HEK293 (cell line): ENCODE data around the gene ZNF506.

Experiments used
- BCL11B ChIP-seq: fragments of 450-650 bp; formaldehyde crosslinking; IDR thresholded peaks from 2 replicates; pipeline ENCODE4 v1.5.1; 2016; ENCODE audit warnings: low read depth, missing biosample characterization, missing genetic modification characterization
- KLF10 ChIP-seq: fragments of 450-650 bp; IDR thresholded peaks from 2 replicates; pipeline ENCODE4 v1.5.1; 2018; ENCODE audit warnings: missing biosample characterization, mild to moderate bottlenecking, missing genetic modification characterization
- REST ChIP-seq: fragments of 450-650 bp; formaldehyde crosslinking; IDR thresholded peaks from 2 replicates; pipeline ENCODE4 v1.5.1; 2016; ENCODE audit warnings: missing biosample characterization, missing genetic modification characterization
- YY1 ChIP-seq: fragments of 450-650 bp; formaldehyde crosslinking; IDR thresholded peaks from 2 replicates; pipeline ENCODE4 v1.5.1; 2018; ENCODE audit warnings: missing biosample characterization, missing genetic modification characterization
- ZBTB8A ChIP-seq: fragments of 450-650 bp; formaldehyde crosslinking; IDR thresholded peaks from 2 replicates; pipeline ENCODE4 v1.5.1; 2016; ENCODE audit warnings: missing biosample characterization, missing genetic modification characterization
- ZFP3 ChIP-seq: fragments of 450-650 bp; formaldehyde crosslinking; IDR thresholded peaks from 2 replicates; pipeline ENCODE4 v1.5.1; 2016; ENCODE audit warnings: low read depth, missing biosample characterization, missing genetic modification characterization
- ZNF416 ChIP-seq: fragments of 450-650 bp; formaldehyde crosslinking; IDR thresholded peaks from 2 replicates; pipeline ENCODE4 v1.5.1; 2016; ENCODE audit warnings: missing biosample characterization, missing genetic modification characterization
- ZNF629 ChIP-seq: fragments of 450-650 bp; formaldehyde crosslinking; IDR thresholded peaks from 2 replicates; pipeline ENCODE4 v1.5.1; 2017; ENCODE audit warnings: missing biosample characterization, missing genetic modification characterization
- ZNF654 ChIP-seq: fragments of 450-650 bp; formaldehyde crosslinking; IDR thresholded peaks from 2 replicates; pipeline ENCODE4 v1.5.1; 2016; ENCODE audit warnings: low read depth, missing biosample characterization, missing genetic modification characterization
- ZNF776 ChIP-seq: fragments of 450-650 bp; formaldehyde crosslinking; IDR thresholded peaks from 2 replicates; pipeline ENCODE4 v1.5.0; 2017; ENCODE audit warnings: missing biosample characterization, missing genetic modification characterization, borderline replicate concordance
- TF ChIP-seq, protein P1 (sequence below): fragments of 450-650 bp; formaldehyde crosslinking; IDR thresholded peaks from 2 replicates; pipeline ENCODE4 v1.5.1; 2016; ENCODE audit warnings: missing biosample characterization, missing genetic modification characterization

- TF ChIP-seq, protein P1, sequence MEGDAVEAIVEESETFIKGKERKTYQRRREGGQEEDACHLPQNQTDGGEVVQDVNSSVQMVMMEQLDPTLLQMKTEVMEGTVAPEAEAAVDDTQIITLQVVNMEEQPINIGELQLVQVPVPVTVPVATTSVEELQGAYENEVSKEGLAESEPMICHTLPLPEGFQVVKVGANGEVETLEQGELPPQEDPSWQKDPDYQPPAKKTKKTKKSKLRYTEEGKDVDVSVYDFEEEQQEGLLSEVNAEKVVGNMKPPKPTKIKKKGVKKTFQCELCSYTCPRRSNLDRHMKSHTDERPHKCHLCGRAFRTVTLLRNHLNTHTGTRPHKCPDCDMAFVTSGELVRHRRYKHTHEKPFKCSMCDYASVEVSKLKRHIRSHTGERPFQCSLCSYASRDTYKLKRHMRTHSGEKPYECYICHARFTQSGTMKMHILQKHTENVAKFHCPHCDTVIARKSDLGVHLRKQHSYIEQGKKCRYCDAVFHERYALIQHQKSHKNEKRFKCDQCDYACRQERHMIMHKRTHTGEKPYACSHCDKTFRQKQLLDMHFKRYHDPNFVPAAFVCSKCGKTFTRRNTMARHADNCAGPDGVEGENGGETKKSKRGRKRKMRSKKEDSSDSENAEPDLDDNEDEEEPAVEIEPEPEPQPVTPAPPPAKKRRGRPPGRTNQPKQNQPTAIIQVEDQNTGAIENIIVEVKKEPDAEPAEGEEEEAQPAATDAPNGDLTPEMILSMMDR: no peak
- TF ChIP-seq ZFP3 (tag by site-specific recombination): no peak
- TF ChIP-seq ZNF776 (tag by site-specific recombination): no peak
- TF ChIP-seq YY1 (tag by site-specific recombination): no peak
- no peak for TF ChIP-seq REST (tag by site-specific recombination)
- TF ChIP-seq ZNF416 (tag by site-specific recombination): no peak
- TF ChIP-seq BCL11B (tag by site-specific recombination): no peak
- TF ChIP-seq ZNF629: no peak
- TF ChIP-seq KLF10: no peak
- no peak for TF ChIP-seq ZBTB8A (tag by site-specific recombination)
- no peak for TF ChIP-seq ZNF654
Measured at GRCh38 chr19:19849056-19849455, 27.5 kb upstream of the ZNF506 start.
